ENCODE data around the gene INTS14. TPM values are rescaled to one million over a fixed set of nuclear protein-coding genes. Genes with fewer than 3 reads are reported as not detected.

The INTS14 gene
- total and polyA plus RNA-seq, 8 donors, result 32.3 to 50.9 (median 49.1) TPM

DNA sequence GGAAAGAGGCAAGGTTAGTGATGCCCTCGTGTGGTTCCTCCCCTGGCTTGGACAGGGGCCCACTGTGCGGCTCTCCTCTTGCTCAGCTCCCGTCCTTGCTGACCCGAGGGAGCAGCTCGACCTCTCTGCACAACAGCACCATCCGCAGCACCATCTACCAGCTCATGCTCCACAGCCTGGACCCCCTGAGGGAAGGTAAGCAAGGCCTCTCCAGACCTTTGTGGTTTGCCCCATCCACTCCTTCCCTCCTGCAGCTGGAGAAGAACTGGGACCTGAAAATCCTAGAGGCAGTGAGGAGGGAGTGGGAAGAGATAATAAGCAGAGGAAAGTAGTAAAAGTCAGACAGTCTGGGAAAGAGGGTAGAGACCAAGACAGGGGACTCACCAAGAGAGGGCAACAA is 28.6 kb upstream of the INTS14 start:
- Histone ChIP-seq H3K27me3 (no peaks in the 10 kb centered on the region), H3K9me3 (no peaks in the 10 kb centered on the region), H3K27ac (no peak overlapping the region), H3K4me1 (peaks cover 7 to 10% of the 10 kb centered on the region in 2 donors), H3K36me3 (no peaks in the 10 kb centered on the region), H3K4me3 (no peak overlapping the region)
- DNase-seq (no peak), ATAC-seq (no peak)
- intact Hi-C loops (cut with DNase I), result loop anchor here in 1 of 2 donors (10.0 kb wide), 1 partner anchor 215 kb away; no protein-coding TSS in a partner anchor
- TF ChIP-seq, protein P1, sequence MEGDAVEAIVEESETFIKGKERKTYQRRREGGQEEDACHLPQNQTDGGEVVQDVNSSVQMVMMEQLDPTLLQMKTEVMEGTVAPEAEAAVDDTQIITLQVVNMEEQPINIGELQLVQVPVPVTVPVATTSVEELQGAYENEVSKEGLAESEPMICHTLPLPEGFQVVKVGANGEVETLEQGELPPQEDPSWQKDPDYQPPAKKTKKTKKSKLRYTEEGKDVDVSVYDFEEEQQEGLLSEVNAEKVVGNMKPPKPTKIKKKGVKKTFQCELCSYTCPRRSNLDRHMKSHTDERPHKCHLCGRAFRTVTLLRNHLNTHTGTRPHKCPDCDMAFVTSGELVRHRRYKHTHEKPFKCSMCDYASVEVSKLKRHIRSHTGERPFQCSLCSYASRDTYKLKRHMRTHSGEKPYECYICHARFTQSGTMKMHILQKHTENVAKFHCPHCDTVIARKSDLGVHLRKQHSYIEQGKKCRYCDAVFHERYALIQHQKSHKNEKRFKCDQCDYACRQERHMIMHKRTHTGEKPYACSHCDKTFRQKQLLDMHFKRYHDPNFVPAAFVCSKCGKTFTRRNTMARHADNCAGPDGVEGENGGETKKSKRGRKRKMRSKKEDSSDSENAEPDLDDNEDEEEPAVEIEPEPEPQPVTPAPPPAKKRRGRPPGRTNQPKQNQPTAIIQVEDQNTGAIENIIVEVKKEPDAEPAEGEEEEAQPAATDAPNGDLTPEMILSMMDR (IDR thresholded peaks at IDR 0.05), result no peak

DNA sequence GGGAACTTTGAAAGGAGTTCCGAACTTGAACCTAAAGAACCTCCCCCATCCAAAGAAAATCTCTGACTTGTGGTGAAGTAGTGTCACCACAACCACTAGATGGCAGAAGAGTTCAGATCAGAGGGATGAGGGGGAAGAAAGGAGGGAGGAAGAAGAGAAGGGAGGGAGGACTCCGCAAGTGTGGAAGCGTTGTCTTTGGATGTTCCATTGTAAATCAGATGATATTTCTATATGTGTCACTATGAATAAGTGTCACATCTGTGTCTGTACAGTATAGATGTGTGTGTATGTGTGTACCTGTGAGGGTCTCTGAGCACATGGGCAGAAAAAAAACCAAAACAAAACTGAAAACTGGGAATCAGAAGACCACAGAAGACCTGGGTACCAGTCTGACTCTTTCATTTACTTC is 27.8 kb upstream of the INTS14 start:
- DNase-seq, result peak in 2 of 4 donors; percentile 59 to 80
- ATAC-seq, result peak; percentile 93
- Histone ChIP-seq H3K27ac (no peak overlapping the region), H3K9me3 (no peaks in the 10 kb centered on the region), H3K4me3 (no peak overlapping the region), H3K27me3 (no peaks in the 10 kb centered on the region), H3K36me3 (no peaks in the 10 kb centered on the region), H3K4me1 (peaks cover 7 to 10% of the 10 kb centered on the region in 2 donors)
- TF ChIP-seq, protein P1 (IDR thresholded peaks at IDR 0.05), result peak; percentile 64 to 70
- intact Hi-C loops (cut with DNase I), result loop anchor here in 1 of 2 donors (10.0 kb wide), 1 partner anchor 216 kb away; no protein-coding TSS in a partner anchor

DNA sequence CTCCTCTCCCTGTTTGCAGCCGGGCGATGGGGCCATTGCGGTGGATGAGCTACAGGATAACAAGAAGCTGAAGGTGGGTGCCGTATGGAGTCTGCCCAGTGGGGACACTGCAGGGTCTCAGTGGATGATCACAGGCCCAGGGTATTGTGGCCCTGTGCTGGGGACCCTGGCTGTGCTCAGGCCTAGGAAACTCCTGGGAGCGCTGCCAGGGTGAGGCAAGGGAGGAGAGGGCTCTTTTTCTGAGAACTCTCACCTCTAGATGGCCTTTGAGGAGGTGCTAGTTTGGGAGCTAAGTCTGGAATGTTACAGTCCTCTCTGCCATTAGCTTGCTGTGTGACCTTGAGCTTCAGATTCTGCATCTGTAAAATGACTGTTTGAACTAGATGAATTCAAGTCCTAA is 27.2 kb upstream of the INTS14 start:
- no peak overlapping the region for H3K27ac ChIP-seq
- H3K27me3 ChIP-seq, result no peaks in the 10 kb centered on the region
- intact Hi-C loops (cut with DNase I), result loop anchor here in 1 of 2 donors (10.0 kb wide), 1 partner anchor 217 kb away; no protein-coding TSS in a partner anchor
- ATAC-seq, result peak; percentile 49
- H3K4me1 ChIP-seq, result peaks cover 7 to 10% of the 10 kb centered on the region in 2 donors
- TF ChIP-seq, protein P1 (IDR thresholded peaks at IDR 0.05), result no peak
- no peaks in the 10 kb centered on the region for H3K36me3 ChIP-seq
- H3K4me3 ChIP-seq, result no peak overlapping the region
- H3K9me3 ChIP-seq, result no peaks in the 10 kb centered on the region
- DNase-seq, result peak in 1 of 4 donors; percentile 68

DNA sequence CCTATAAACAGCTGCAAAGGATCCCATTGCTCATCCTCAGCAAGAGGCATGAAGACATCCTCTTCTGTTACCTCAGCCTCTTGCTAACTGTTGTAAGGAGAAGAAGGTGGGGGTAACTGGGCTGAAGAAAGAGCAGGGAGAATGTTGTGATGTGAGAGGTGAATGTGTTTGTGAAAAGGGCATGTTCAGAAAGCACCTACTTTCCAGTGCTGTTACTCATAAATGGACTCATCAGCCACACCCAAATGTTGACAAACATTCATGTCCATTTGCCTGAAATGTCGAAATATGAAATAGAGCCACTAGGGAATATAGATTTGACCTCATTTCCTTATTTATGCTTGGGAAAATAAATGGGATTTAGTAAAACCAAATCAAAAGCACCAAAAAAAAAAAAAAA is 23.4 kb upstream of the INTS14 start:
- Histone ChIP-seq H3K4me1 (peaks cover 7 to 10% of the 10 kb centered on the region in 2 donors), H3K36me3 (no peaks in the 10 kb centered on the region), H3K27ac (no peak overlapping the region), H3K9me3 (no peaks in the 10 kb centered on the region), H3K27me3 (no peaks in the 10 kb centered on the region), H3K4me3 (no peak overlapping the region)
- ATAC-seq, result no peak
- intact Hi-C loops (cut with DNase I), result loop anchor here in 1 of 2 donors (10.0 kb wide), 1 partner anchor 220 kb away; no protein-coding TSS in a partner anchor
- TF ChIP-seq, protein P1 (IDR thresholded peaks at IDR 0.05), result no peak
- no peak for DNase-seq

DNA sequence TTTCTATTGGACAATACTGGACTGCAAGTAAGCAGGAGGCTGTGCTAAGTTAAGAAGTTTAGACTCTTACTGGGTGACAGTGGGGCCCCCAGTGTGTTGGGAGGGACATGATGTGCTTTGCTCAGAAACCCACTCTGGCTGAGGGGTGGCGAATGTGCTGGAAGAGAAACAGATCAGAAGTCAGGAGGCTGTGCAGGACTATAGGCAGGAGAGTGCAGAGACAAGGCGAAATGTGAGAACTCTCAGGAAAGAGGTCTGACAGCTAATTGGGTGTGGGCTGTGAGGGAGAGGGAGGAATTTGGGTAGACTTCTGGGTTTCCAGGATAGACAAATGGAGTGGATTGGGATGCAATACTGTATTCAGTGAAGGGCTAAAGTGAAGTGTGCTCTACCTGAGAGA is 22.8 kb upstream of the INTS14 start:
- Histone ChIP-seq H3K4me3 (no peak overlapping the region), H3K36me3 (no peaks in the 10 kb centered on the region), H3K27me3 (no peaks in the 10 kb centered on the region), H3K4me1 (peaks cover 6 to 8% of the 10 kb centered on the region in 2 donors), H3K9me3 (no peaks in the 10 kb centered on the region), H3K27ac (no peak overlapping the region)
- ATAC-seq, result no peak
- intact Hi-C loops (cut with DNase I), result loop anchor here in 1 of 2 donors (10.0 kb wide), 1 partner anchor 221 kb away; no protein-coding TSS in a partner anchor
- TF ChIP-seq, protein P1 (IDR thresholded peaks at IDR 0.05), result no peak
- DNase-seq, result no peak

All from left lung (tissue), 10 donors.